ENCODE results near the gene CCSER1.

Gene CCSER1

DNA sequence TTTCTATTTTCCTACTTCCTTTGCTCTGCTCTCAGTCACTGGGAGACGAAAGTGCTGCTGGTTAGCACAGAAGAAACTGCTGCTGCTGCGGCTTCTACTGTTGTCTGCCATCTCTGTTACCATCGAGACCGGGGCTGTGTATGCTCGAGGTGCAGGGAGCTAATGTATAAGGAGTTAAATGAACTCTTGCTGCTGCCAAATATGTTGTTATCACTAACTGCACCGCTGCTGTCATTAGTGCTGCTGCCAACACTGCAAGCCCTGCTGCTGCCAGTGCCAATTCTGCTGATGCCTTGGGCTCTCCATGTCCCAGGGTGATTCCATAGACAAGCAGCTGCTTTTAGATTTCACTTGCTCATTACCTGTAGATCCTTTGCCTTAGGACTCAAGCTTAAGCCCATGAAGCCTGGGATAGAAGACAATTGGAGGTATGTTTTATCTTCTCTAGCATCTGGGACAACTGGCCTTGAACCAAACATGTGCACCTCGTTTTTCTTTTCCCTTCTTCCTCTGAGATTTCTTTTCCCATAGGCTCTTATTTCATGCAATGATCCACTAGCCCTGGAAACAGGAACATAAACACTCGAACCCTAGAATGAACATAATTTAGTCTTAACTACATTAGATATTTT is 107.8 kb downstream of the CCSER1 start:
- H3K4me3 ChIP-seq (ENCODE audit: low read length): no peak overlapping the region
- DNase-seq (ENCODE audit: low read depth): no peak
- TF ChIP-seq, protein P1, sequence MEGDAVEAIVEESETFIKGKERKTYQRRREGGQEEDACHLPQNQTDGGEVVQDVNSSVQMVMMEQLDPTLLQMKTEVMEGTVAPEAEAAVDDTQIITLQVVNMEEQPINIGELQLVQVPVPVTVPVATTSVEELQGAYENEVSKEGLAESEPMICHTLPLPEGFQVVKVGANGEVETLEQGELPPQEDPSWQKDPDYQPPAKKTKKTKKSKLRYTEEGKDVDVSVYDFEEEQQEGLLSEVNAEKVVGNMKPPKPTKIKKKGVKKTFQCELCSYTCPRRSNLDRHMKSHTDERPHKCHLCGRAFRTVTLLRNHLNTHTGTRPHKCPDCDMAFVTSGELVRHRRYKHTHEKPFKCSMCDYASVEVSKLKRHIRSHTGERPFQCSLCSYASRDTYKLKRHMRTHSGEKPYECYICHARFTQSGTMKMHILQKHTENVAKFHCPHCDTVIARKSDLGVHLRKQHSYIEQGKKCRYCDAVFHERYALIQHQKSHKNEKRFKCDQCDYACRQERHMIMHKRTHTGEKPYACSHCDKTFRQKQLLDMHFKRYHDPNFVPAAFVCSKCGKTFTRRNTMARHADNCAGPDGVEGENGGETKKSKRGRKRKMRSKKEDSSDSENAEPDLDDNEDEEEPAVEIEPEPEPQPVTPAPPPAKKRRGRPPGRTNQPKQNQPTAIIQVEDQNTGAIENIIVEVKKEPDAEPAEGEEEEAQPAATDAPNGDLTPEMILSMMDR (conservative IDR thresholded peaks at IDR 0.05; ENCODE audit: low read depth, low read length): no peak

DNA sequence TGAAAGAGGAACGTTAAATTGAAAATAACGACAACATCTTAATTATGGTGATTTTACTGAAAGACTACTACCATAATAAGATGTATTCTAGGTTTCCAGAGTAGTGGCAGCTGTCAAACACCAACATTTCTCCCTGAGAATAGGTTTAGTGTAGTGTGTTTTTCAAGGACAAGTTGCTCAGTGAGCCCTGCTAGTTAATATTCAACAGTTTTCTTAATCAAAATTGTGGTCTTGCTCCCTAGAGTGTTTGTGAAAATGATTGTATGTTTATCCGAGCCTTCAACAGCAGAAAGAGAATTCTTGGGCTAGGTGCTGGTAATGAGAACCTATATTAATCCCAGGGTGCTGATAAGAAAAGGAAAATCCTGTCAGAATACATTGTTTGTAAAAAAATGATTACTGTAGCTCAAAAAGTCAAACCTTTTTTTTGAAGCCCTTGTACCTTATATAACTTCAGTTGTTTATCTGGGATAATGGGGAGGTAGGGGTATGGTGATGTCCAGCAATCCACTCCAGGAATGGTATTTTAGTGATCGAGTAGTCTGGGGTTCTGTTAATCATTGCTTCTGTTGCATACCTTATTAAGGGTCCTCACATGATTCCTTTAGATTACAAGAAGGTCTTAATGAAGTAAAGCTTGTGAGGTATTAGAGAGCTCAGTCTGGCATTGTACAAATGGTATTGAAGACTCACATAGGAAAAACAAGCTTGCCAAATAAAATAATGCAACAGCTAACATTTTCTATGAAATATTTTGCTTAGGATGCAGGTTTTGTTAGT is 110.7 kb downstream of the CCSER1 start:
- H3K4me3 ChIP-seq (ENCODE audit: low read length): no peak overlapping the region
- TF ChIP-seq, protein P1 (conservative IDR thresholded peaks at IDR 0.05; ENCODE audit: low read depth, low read length): no peak
- DNase-seq (ENCODE audit: low read depth): peak; percentile 72

DNA sequence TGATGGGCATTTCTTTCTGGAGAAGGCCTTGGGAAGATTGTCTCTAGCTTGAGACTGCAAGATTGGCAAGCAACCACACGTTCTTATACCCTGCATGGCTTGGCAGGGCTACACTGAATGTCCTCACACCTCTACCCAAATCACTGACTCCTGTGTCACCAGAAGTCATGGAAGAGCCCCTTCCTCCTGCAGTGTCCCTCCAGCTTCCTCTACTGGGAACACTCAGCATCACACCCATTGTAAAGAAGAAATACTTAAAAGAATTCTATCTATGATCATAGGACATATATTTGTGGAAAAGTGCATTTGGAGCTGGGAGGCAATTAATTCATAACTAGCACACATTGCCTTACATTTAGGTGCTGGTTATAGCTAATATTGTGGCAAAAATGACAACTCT is 113.1 kb downstream of the CCSER1 start:
- no peak for DNase-seq (ENCODE audit: low read depth)
- TF ChIP-seq, protein P1 (conservative IDR thresholded peaks at IDR 0.05; ENCODE audit: low read depth, low read length): no peak
- H3K4me3 ChIP-seq (ENCODE audit: low read length): no peak overlapping the region

DNA sequence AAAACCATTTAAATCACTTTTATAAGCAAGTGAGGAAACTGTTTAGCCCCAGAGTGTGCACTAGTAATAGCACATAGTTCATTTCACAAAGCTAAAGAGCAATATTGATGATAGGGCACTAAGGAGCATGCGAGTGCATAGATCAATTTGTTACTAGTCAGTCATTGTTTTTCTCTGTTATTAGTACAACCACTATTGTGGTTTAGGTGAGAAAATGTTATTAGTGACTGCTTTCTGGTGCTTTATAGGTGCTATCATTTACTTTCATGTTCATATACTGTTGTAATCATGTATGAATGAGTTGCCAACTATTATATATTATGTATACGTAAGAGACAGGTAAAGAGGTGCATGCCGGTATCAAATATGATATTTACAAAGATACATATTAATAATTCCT is 113.8 kb downstream of the CCSER1 start:
- DNase-seq (ENCODE audit: low read depth): no peak
- TF ChIP-seq, protein P1 (conservative IDR thresholded peaks at IDR 0.05; ENCODE audit: low read depth, low read length): no peak
- H3K4me3 ChIP-seq (ENCODE audit: low read length): no peak overlapping the region

DNA sequence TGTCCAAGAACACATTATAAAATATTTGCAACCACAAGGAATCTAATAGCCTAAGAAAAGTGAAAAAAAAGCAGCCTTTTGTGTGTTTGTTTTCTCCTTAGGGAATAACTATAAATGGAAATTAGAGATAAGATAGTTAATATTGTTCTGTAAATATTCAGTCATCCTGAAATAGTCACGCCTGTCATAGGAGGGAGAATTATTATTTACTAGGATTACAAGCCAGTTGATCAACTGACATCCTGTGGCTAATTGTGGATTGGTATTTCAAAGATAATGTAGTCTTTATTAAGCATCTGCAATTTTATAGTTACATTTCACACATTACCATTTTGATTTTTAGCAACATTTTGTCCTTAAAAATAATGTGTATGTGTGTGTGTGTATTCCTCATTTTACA is 118.6 kb downstream of the CCSER1 start:
- no peak overlapping the region for H3K4me3 ChIP-seq (ENCODE audit: low read length)
- TF ChIP-seq, protein P1 (conservative IDR thresholded peaks at IDR 0.05; ENCODE audit: low read depth, low read length): no peak
- no peak for DNase-seq (ENCODE audit: low read depth)

DNA sequence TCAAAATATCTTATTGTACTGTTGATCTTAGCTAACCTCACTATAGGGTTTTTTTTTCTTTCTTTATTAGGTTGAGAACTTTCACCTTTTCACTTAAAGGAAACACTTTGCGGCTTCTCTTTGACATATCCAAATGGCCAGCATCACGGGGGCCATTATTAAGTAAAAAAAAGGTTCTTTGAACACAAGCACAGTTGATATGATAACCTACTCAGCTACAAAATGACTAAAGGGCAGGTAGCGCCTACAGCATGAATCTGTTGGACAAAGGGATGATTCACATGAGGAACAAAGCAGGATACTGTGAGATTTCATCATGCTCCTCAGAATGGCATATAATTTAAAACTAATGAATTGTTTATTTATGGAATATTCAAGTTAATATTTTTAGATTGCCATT is 119.6 kb downstream of the CCSER1 start:
- no peak for DNase-seq (ENCODE audit: low read depth)
- TF ChIP-seq, protein P1 (conservative IDR thresholded peaks at IDR 0.05; ENCODE audit: low read depth, low read length): no peak
- no peak overlapping the region for H3K4me3 ChIP-seq (ENCODE audit: low read length)

DNA sequence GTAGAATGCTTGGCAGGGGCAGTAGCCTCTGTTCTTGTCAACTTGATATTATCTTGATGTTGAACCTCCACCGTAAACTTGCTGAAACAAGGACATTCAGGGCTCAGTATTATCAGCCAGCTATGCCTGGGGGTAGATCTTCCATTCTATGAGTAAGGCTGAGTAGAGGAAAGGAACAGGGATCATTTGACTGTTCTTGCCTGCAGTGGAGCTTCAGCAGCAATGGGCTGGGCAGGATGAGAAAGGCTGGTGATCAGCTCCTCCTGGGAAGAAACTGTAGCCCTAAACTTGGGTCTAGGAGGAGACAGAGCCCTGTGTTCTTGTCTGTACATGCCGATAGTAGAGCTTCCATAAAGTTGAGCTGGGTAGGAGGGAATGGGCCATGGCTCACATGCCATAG is 127.2 kb downstream of the CCSER1 start:
- DNase-seq (ENCODE audit: low read depth): no peak
- TF ChIP-seq, protein P1 (conservative IDR thresholded peaks at IDR 0.05; ENCODE audit: low read depth, low read length): no peak

More for the DNA sequence above, 127.2 kb downstream of the CCSER1 start:
- no peak overlapping the region for H3K4me3 ChIP-seq (ENCODE audit: low read length)
